HepG2 (cell line): ENCODE results near the gene ZNF367. TPM values are rescaled to one million over a fixed set of nuclear protein-coding genes. Genes with fewer than 3 reads are reported as not detected.

Source experiments
- ATAC-seq: fragments of 200-7000 bp; cut with Tn5 transposase; 3 replicates; pipeline ENCODE4 v1.9.1; 2020; ENCODE audit warnings: mild to moderate bottlenecking, moderate library complexity
- BruUV-seq: library from RNA; stranded (reverse); fragments of 400-500 nt; replicated peaks from 2 replicates; lab custom pipeline; 2021; lab: Mats Ljungman, UMichigan
- CTCF ChIA-PET: fragments of 300-600 bp; formaldehyde crosslinking; extraction: SDS; loops from one replicate; lab custom pipeline; 2021; ENCODE audit warnings: low total read pairs, inconsistent platforms, low intra/inter-chr PET ratio; lab: Yijun Ruan, JAX
- POLR2A ChIA-PET: fragments of 350-600 bp; sonication (Branson Sonifier 250); formaldehyde crosslinking; loops from one replicate; lab custom pipeline; 2020; ENCODE audit warnings: antibody characterized with exemption, inconsistent platforms; lab: Yijun Ruan, JAX
- DNase-seq: peaks from one replicate; pipeline ENCODE4 v3.0.0-alpha.2; 2015; ENCODE audit warnings: low spot score
- FAIRE-seq: peaks from 3 replicates; lab custom pipeline; 2011; peaks lifted over from hg19 to GRCh38; lab: Jason Lieb, UNC
- H2AFZ ChIP-seq: one replicate; pipeline ENCODE4 v1.6.1; 2011; ENCODE audit warnings: low read length, inconsistent platforms
- H3K27ac ChIP-seq: fragments of 300-600 bp; 3 replicates; pipeline ENCODE4 v1.8.0; 2011; ENCODE audit warnings: mixed run types, mild to moderate bottlenecking, mixed read lengths, low read length, inconsistent platforms; ENCODE audit not compliant: insufficient read depth; ENCODE audit errors: extremely low read length
- H3K27me3 ChIP-seq, 2 experiments: fragments of 200-600 bp in 1 of 2; 2 replicates in 1 of 2; 3 replicates in 1 of 2; pipeline versions ENCODE4 v1.6.0 to v1.8.0; 2011; ENCODE audit warnings: low read length in 2 of 2, mild to moderate bottlenecking in 2 of 2, moderate library complexity in 2 of 2, inconsistent platforms in 1 of 2; ENCODE audit not compliant: insufficient read depth in 2 of 2, control insufficient read depth in 1 of 2
- H3K36me3 ChIP-seq, 2 experiments: fragments of 200-600 bp in 1 of 2; replicated peaks in 1 of 2; 2 replicates in 1 of 2; 3 replicates in 1 of 2; pipeline versions ENCODE4 v1.5.1 to v1.8.0; 2011; ENCODE audit warnings: low read length in 2 of 2, inconsistent platforms in 1 of 2; ENCODE audit not compliant: insufficient read depth in 2 of 2, control insufficient read depth in 1 of 2
- H3K4me1 ChIP-seq: 2 replicates; pipeline ENCODE4 v1.5.1; 2012; ENCODE audit warnings: low read length, inconsistent platforms; ENCODE audit not compliant: insufficient read depth
- H3K4me2 ChIP-seq: 2 replicates; pipeline ENCODE4 v1.6.0; 2011; ENCODE audit warnings: low read depth, low read length, inconsistent platforms
- H3K4me3 ChIP-seq, 3 experiments: fragments of 200-600 bp in 1 of 3; sonication (generic), shearing (Covaris generic) in 1 of 3; replicated peaks in 1 of 3; 2 replicates each; pipeline ENCODE4 v1.5.1; 2011 to 2016; ENCODE audit warnings: low read length in 3 of 3, inconsistent platforms in 2 of 3, low read depth in 2 of 3, mild to moderate bottlenecking in 2 of 3, control low read depth in 1 of 3, mixed read lengths in 1 of 3; ENCODE audit not compliant: insufficient read depth in 1 of 3
- H3K79me2 ChIP-seq: one replicate; pipeline ENCODE4 v1.6.1; 2011; ENCODE audit warnings: low read length, inconsistent platforms; ENCODE audit not compliant: insufficient read depth
- H3K9ac ChIP-seq: 2 replicates; pipeline ENCODE4 v1.6.0; 2011; ENCODE audit warnings: mild to moderate bottlenecking, low read depth, low read length, inconsistent platforms; ENCODE audit not compliant: insufficient read depth
- H3K9me3 ChIP-seq: 2 replicates; pipeline ENCODE4 v1.5.1; 2012; ENCODE audit warnings: mild to moderate bottlenecking, low read length
- H4K20me1 ChIP-seq: 2 replicates; pipeline ENCODE4 v1.6.0; 2011; ENCODE audit warnings: inconsistent platforms, mild to moderate bottlenecking, low read length, moderate library complexity; ENCODE audit not compliant: insufficient read depth
- ARNTL ChIP-seq: sonication (generic); formaldehyde crosslinking; IDR thresholded peaks from 2 replicates; pipeline ENCODE4 v1.4.0; 2020; ENCODE audit warnings: mild to moderate bottlenecking, missing genetic modification reagents
- ATRX ChIP-seq: sonication (generic); formaldehyde crosslinking; IDR thresholded peaks from 2 replicates; pipeline ENCODE4 v1.4.0; 2020; ENCODE audit warnings: missing genetic modification reagents, borderline replicate concordance
- CBX5 ChIP-seq: sonication (generic); formaldehyde crosslinking; IDR thresholded peaks from 2 replicates; pipeline ENCODE4 v1.4.0; 2020; ENCODE audit warnings: missing genetic modification reagents, borderline replicate concordance
- CENPT ChIP-seq: sonication (generic); formaldehyde crosslinking; IDR thresholded peaks from 2 replicates; pipeline ENCODE4 v1.8.0; 2022; ENCODE audit warnings: low read depth, mild to moderate bottlenecking, moderate library complexity, missing genetic modification reagents
- ETV6 ChIP-seq: sonication (generic); formaldehyde crosslinking; conservative IDR thresholded peaks from 2 replicates; pipeline ENCODE4 v1.4.0; 2020; ENCODE audit warnings: missing genetic modification reagents
- FOXA3 ChIP-seq: IDR thresholded peaks from 2 replicates; pipeline ENCODE4 v1.6.1; 2016; ENCODE audit warnings: missing genetic modification reagents, missing compliant biosample characterization
- JARID2 ChIP-seq: sonication (generic); formaldehyde crosslinking; IDR thresholded peaks from 2 replicates; pipeline ENCODE4 v1.8.1; 2023; ENCODE audit warnings: missing genetic modification reagents, inconsistent platforms; ENCODE audit not compliant: insufficient replicate concordance
- KDM2A ChIP-seq: sonication (generic); formaldehyde crosslinking; IDR thresholded peaks from 2 replicates; pipeline ENCODE4 v1.4.0; 2020; ENCODE audit warnings: low read depth, missing genetic modification reagents, borderline replicate concordance
- MEIS1 ChIP-seq: sonication (generic); formaldehyde crosslinking; IDR thresholded peaks from 2 replicates; pipeline ENCODE4 v1.9.0; 2021; ENCODE audit warnings: mild to moderate bottlenecking, missing genetic modification reagents, moderate library complexity, borderline replicate concordance
- MIER3 ChIP-seq: IDR thresholded peaks from 2 replicates; pipeline ENCODE4 v1.6.1; 2016; ENCODE audit warnings: missing compliant biosample characterization, borderline replicate concordance
- RBM39 ChIP-seq: fragments of 200-400 bp; formaldehyde crosslinking; IDR thresholded peaks from one replicate; pipeline ENCODE4 v1.6.1; 2018; ENCODE audit warnings: antibody characterized with exemption, mild to moderate bottlenecking, low read depth, low read length; ENCODE audit not compliant: poor library complexity, severe bottlenecking
- RFX3 ChIP-seq: IDR thresholded peaks from 2 replicates; pipeline ENCODE4 v1.6.1; 2016; ENCODE audit warnings: missing biosample characterization, missing genetic modification reagents
- SALL2 ChIP-seq: sonication (generic); formaldehyde crosslinking; IDR thresholded peaks from 2 replicates; pipeline ENCODE4 v1.8.1; 2023; ENCODE audit warnings: mild to moderate bottlenecking, missing genetic modification reagents, inconsistent platforms
- U2AF1 ChIP-seq: fragments of 200-400 bp; formaldehyde crosslinking; optimal IDR thresholded peaks from 2 replicates; pipeline ENCODE3; 2017; ENCODE audit warnings: mild to moderate bottlenecking, low read depth, low read length
- ZIK1 ChIP-seq: sonication (generic); formaldehyde crosslinking; IDR thresholded peaks from 2 replicates; pipeline ENCODE4 v1.5.0; 2020; ENCODE audit warnings: mild to moderate bottlenecking, low read depth, missing genetic modification reagents, borderline replicate concordance
- ZNF251 ChIP-seq: sonication (generic); formaldehyde crosslinking; IDR thresholded peaks from 2 replicates; pipeline ENCODE4 v1.9.0; 2021; ENCODE audit warnings: mild to moderate bottlenecking, missing genetic modification reagents
- ZNF326 ChIP-seq: sonication (generic); formaldehyde crosslinking; IDR thresholded peaks from 2 replicates; pipeline ENCODE4 v1.4.0; 2020; ENCODE audit warnings: missing genetic modification reagents, borderline replicate concordance
- ZNF558 ChIP-seq: sonication (generic); formaldehyde crosslinking; IDR thresholded peaks from 2 replicates; pipeline ENCODE4 v1.9.0; 2022; ENCODE audit warnings: mild to moderate bottlenecking, missing genetic modification reagents, borderline replicate concordance
- ZNF614 ChIP-seq: IDR thresholded peaks from 2 replicates; pipeline ENCODE4 v1.6.1; 2018; ENCODE audit warnings: missing biosample characterization, missing genetic modification reagents, inconsistent platforms, borderline replicate concordance
- ZNF678 ChIP-seq: sonication (generic); formaldehyde crosslinking; IDR thresholded peaks from 2 replicates; pipeline ENCODE4 v1.4.0; 2020; ENCODE audit warnings: mild to moderate bottlenecking, missing genetic modification reagents
- ZNF883 ChIP-seq: sonication (generic); formaldehyde crosslinking; IDR thresholded peaks from 2 replicates; pipeline ENCODE4 v1.5.1; 2020; ENCODE audit warnings: mild to moderate bottlenecking, missing genetic modification reagents; ENCODE audit errors: not compliant biosample characterization
- WGBS: methylation state at CpG from one replicate; pipeline ENCODE4 v1.1.6; 2017; ENCODE audit warnings: low lambda C conversion rate; 5-methylcytosine and 5-hydroxymethylcytosine counted together
- in situ Hi-C: cut with HindIII; loops from 2 replicates; pipeline ENCODE4 v1.10.0; 2017; ENCODE audit warnings: low pct_unique_long_range_greater_than_20kb; ENCODE audit not compliant: extremely low pct_ligation_motif_present
- intact Hi-C: fragments of 100-400 bp; cut with micrococcal nuclease; formaldehyde crosslinking; loops from one replicate; pipeline ENCODE4 v1.10.0; 2022; ENCODE audit not compliant: unreplicated experiment
- polyA plus RNA-seq, 8 experiments: library from polyadenylated mRNA; depleted of rRNA in 3 of 8; stranded (reverse) in 7 of 8; unstranded in 1 of 8; fragments of >200 nt; fragmentation: Illumina TruSeq in 4 of 8; extraction: Trizol in 4 of 8; gene quantifications; 2 replicates each; pipeline versions ENCODE4 v1.2.1 to v1.2.3, GENCODE V29; 2011 to 2016; ENCODE audit warnings: low read depth in 4 of 8, missing spikeins in 1 of 8, mixed read lengths in 1 of 8; ENCODE audit not compliant: insufficient read depth in 1 of 8
- total RNA-seq, 5 experiments: library from RNA; depleted of rRNA; stranded (reverse); fragments of >200 nt; fragmentation: Illumina TruSeq; extraction: Trizol; gene quantifications; 2 replicates each; pipeline ENCODE4 v1.2.3, GENCODE V29; 2016; ENCODE audit warnings: low read depth in 1 of 5
- TF ChIP-seq, protein P1 (sequence below): sonication (generic); formaldehyde crosslinking; IDR thresholded peaks from 2 replicates; pipeline ENCODE4 v1.8.0; 2022; ENCODE audit warnings: missing genetic modification reagents, mild to moderate bottlenecking, moderate library complexity, borderline replicate concordance

The ZNF367 gene
- total and polyA plus RNA-seq, 2 of the 13 experiments (the other 11 are each of a cell fraction or from before 2014, with no cell fraction given): 2.9 to 7.7 TPM

- ChIA-PET POLR2A (interaction anchor here (1.0 to 2.1 kb wide), 4 partner anchors 9 to 27 kb away, joined by 3 to 7 read pairs (median 4); no protein-coding TSS in a partner anchor), CTCF (no interaction called here)
- WGBS: 27% methylated on average over 9 of the region's 9 CpGs
- no peak; the same call in 1 of the 2 replicates for TF ChIP-seq FOXA3
- TF ChIP-seq MEIS1 (CRISPR knock-in tag): no peak
- no peak for TF ChIP-seq ATRX (CRISPR knock-in tag)
- no peak for TF ChIP-seq ETV6
- no peak for TF ChIP-seq ZNF614 (CRISPR knock-in tag)
- no peak for TF ChIP-seq ZNF883 (CRISPR knock-in tag)
- TF ChIP-seq ZNF326 (CRISPR knock-in tag): no peak
- TF ChIP-seq SALL2 (CRISPR knock-in tag): no peak
- no peak for TF ChIP-seq RBM39
- no peak for TF ChIP-seq U2AF1
- TF ChIP-seq CBX5 (CRISPR knock-in tag): no peak
- no peak for TF ChIP-seq ZNF558 (CRISPR knock-in tag)
- TF ChIP-seq CENPT: no peak
- TF ChIP-seq, protein P1, sequence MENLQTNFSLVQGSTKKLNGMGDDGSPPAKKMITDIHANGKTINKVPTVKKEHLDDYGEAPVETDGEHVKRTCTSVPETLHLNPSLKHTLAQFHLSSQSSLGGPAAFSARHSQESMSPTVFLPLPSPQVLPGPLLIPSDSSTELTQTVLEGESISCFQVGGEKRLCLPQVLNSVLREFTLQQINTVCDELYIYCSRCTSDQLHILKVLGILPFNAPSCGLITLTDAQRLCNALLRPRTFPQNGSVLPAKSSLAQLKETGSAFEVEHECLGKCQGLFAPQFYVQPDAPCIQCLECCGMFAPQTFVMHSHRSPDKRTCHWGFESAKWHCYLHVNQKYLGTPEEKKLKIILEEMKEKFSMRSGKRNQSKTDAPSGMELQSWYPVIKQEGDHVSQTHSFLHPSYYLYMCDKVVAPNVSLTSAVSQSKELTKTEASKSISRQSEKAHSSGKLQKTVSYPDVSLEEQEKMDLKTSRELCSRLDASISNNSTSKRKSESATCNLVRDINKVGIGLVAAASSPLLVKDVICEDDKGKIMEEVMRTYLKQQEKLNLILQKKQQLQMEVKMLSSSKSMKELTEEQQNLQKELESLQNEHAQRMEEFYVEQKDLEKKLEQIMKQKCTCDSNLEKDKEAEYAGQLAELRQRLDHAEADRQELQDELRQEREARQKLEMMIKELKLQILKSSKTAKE (CRISPR knock-in tag): no peak
- TF ChIP-seq RFX3: no peak
- TF ChIP-seq ZNF678 (CRISPR knock-in tag): no peak
- peak; percentile 42; the same call in 1 of the 2 replicates for TF ChIP-seq KDM2A (CRISPR knock-in tag)
- no peak for TF ChIP-seq ZNF251 (CRISPR knock-in tag)
- TF ChIP-seq MIER3 (CRISPR knock-in tag): 0 out of 2 replicates have a peak, but pooled peaks have one; percentile 76
- no peak for TF ChIP-seq ZIK1 (CRISPR knock-in tag)
- no peak for TF ChIP-seq ARNTL (CRISPR knock-in tag)
- TF ChIP-seq JARID2 (CRISPR knock-in tag): no peak
Measured at GRCh38 chr9:96408409-96409280, 9.5 kb downstream of the ZNF367 start.

More at GRCh38 chr9:96408409-96409280, 9.5 kb downstream of the ZNF367 start:
- Histone ChIP-seq H3K4me3 (peak overlapping the region in 2 of 3 experiments; percentile 38 to 42; a peak in 2 of 6 replicates), H3K79me2 (peaks cover 79% of the 10 kb centered on the region), H3K27ac (peak overlapping the region; percentile 89), H4K20me1 (no peaks in the 10 kb centered on the region; the same call in 1 of the 2 replicates), H3K4me1 (peaks cover 50% of the 10 kb centered on the region), H3K36me3 (no peaks in the 10 kb centered on the region), H3K4me2 (peak overlapping the region; percentile 81), H3K9ac (peak overlapping the region; percentile 50), H3K9me3 (no peaks in the 10 kb centered on the region), H2AFZ (no peak overlapping the region), H3K27me3 (no peaks in the 10 kb centered on the region)
- intact Hi-C loops: no loop called here
- DNase-seq: peak; percentile 95
- in situ Hi-C loops: no loop called here
- peak; percentile 93 for ATAC-seq
- no TSS peak for BruUV-seq
- FAIRE-seq: peak; percentile 81
